RWPE1 (cell line): ENCODE data around the gene RBM47.
A peak's percentile ranks its signal among the peaks of the same experiment; 100 is the strongest.
"Not testable (repeated sequence)": the region's sequence is repeated elsewhere in the genome, so short reads cannot be mapped to it uniquely, and the experiment has no call there.

Source experiments
- CTCF ChIA-PET: fragments of 350-600 bp; sonication (Branson Sonifier 250); formaldehyde crosslinking; extraction: SDS; loops from one replicate; lab custom pipeline; 2021; lab: Yijun Ruan, JAX
- POLR2A ChIA-PET: fragments of 400-600 bp; formaldehyde crosslinking; extraction: SDS; loops from one replicate; lab custom pipeline; 2020; ENCODE audit warnings: antibody characterized with exemption; ENCODE audit not compliant: low non-redundant PET; lab: Yijun Ruan, JAX
- DNase-seq: peaks from one replicate; pipeline ENCODE4 v3.0.0; 2012; ENCODE audit warnings: low spot score
- H3K27ac ChIP-seq: fragments of 450-650 bp; 2 replicates; pipeline ENCODE4 v1.5.1; 2017
- CTCF ChIP-seq: fragments of 450-650 bp; conservative IDR thresholded peaks from 2 replicates; pipeline ENCODE4 v1.5.1; 2017; ENCODE audit warnings: low read depth, mild to moderate bottlenecking

The RBM47 gene

GRCh38 chr4:40557736-40558135 lies 71.9 kb downstream of the RBM47 start:
- DNase-seq = no peak
- ChIA-PET POLR2A (no interaction called here), CTCF (no interaction called here)
- no peak overlapping the region for H3K27ac ChIP-seq
- no peak for TF ChIP-seq CTCF

DNA sequence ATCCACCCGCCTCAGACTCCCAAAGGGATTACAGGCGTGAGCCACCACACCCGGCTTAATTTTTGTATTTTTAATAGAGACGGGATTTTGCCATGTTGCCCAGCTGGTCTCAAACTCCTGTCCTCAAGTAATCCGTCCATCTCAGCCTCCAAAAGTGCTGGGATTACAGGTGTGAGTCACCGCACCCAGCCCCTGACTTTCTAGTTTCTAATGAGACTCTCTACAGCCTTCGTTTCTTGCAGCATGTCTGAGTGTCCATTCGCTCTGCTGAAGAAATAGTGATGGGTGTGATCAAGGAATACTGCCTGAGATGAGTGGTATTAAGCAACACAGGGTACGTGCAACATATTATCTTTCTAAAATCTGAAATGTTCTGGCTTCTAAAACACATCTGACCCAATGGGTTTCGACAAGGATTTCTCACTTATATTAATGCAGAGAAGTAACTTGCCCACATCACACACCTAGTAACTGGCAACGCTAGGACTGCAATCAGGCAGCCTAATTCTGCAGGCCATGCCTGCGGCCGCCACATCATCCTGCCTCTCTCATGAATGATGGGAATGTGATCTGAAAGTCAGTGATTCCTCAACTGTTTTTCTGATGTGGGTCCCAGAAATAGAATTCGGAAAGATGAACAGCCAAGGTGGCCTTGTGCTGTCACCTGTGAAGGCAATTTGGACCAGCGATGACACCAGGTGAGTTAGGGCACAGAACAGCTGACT lies 74.3 kb downstream of the RBM47 start:
- H3K27ac ChIP-seq = no peak overlapping the region
- TF ChIP-seq CTCF = no peak
- DNase-seq = no peak
- ChIA-PET CTCF (no interaction called here), POLR2A (no interaction called here)

DNA sequence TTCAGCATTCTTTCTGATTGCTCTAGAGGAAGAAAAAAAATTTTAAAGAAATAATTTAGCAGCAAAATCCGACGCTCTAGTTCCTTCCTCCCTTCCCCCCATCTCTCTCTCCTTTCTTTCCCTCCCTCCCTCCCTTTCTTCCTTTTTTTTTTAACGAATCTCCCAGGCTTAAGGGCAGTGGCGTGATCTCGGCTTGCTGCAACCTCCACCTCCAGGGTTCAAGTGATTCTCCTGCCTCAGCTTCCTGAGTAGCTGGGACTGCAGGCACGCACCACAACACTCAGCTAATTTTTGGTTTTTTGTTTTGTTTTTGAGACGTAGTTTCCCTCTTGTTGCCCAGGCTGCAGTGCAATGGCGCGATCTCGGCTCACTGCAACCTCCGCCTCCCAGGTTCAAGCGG lies 75.0 kb downstream of the RBM47 start:
- POLR2A ChIA-PET, H3K27ac ChIP-seq: not testable (repeated sequence)
- CTCF ChIA-PET = interaction anchor here (0.6 kb wide), 1 partner anchor 660 kb away, joined by 3 read pairs; no protein-coding TSS in a partner anchor

DNA sequence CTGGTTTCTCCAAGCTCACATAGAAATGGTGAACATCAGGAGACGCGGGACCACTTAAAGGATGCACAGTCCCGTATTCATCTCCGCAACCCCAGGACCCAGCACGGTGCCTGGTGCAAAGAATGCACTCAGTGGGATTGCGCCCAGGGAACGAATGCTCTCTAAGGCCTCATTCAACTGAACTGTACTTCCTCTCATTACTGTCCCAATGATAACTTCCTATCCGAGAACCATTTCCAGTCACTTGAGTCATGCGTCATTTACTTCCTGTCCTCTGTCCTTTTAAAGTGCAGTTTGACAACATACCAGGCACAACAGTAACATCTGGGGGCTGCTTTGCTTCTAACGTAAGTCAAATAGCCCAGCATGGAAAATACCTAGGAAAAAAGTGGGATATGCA lies 75.7 kb downstream of the RBM47 start:
- ChIA-PET CTCF (interaction anchor here (0.5 to 0.6 kb wide), 2 partner anchors 352 to 661 kb away, joined by 3 read pairs; no protein-coding TSS in a partner anchor), POLR2A (no interaction called here)
- no peak for DNase-seq
- H3K27ac ChIP-seq = no peak overlapping the region
- TF ChIP-seq CTCF = no peak

More for the DNA sequence above, 75.0 kb downstream of the RBM47 start:
- not testable (repeated sequence) for DNase-seq

GRCh38 chr4:40552536-40552935 lies 77.1 kb downstream of the RBM47 start:
- ChIA-PET CTCF (no interaction called here), POLR2A (no interaction called here)

DNA sequence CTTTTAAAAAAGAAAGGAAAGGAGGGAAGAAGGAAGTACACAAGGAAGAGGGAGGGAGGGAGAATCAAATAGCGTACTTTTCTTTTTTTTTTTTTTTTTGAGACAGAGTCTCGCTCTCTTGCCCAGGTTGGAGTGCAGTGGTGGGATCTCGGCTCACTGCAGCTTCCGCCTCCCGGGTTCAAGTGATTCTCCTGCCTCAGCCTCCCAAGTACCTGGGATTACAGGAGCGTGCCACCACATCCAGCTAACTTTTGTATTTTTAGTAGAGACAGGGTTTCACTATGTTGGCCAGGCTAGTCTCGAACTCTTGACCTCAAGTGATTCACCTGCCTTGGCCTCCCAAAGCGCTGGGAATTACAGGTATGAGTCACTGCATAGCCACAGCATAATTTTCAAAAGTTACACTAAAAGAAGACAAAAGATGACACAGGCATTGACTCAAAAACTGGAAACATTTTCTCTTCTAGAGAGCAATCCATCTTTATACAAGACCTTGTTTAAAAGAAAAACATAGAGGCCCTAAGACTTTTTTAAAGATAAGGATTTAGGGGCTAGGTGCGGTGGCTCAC lies 78.0 kb downstream of the RBM47 start:
- DNase-seq = peak; percentile 28
- POLR2A ChIA-PET, H3K27ac ChIP-seq: not testable (repeated sequence)
- CTCF ChIA-PET = interaction anchor here (0.6 kb wide), 1 partner anchor 10 kb away, joined by 3 read pairs; no protein-coding TSS in a partner anchor

More at GRCh38 chr4:40552536-40552935, 77.1 kb downstream of the RBM47 start:
- peak; percentile 3 for DNase-seq
- no peak overlapping the region for H3K27ac ChIP-seq
- TF ChIP-seq CTCF = no peak

- POLR2A ChIA-PET = no interaction called here
Measured at GRCh38 chr4:40550948-40551462, 78.7 kb downstream of the RBM47 start.

More at GRCh38 chr4:40550948-40551462, 78.7 kb downstream of the RBM47 start:
- H3K27ac ChIP-seq = no peak overlapping the region
- peak; percentile 65 for TF ChIP-seq CTCF
- peak; percentile 36 for DNase-seq
- CTCF ChIA-PET = interaction anchor here (0.6 kb wide), 1 partner anchor 10 kb away, joined by 3 read pairs; no protein-coding TSS in a partner anchor
